Caco-2 (cell line): ENCODE measurements around the gene ZNF148. TPM values are rescaled to one million over a fixed set of nuclear protein-coding genes. Genes with fewer than 3 reads are reported as not detected.

ENCODE experiments used
- BruUV-seq: library from RNA; stranded (reverse); fragments of 400-500 nt; replicated peaks from 2 replicates; lab custom pipeline; 2021; lab: Mats Ljungman, UMichigan
- CTCF ChIA-PET: fragments of 300-600 bp; sonication (Branson Sonifier 250); formaldehyde crosslinking; loops from one replicate; lab custom pipeline; 2022; ENCODE audit warnings: antibody characterized with exemption; lab: Charles Lee
- POLR2A ChIA-PET: fragments of 300-600 bp; sonication (Branson Sonifier 250); formaldehyde crosslinking; loops from one replicate; lab custom pipeline; 2022; ENCODE audit warnings: antibody characterized with exemption; lab: Charles Lee
- DNase-seq, 2 experiments: peaks; one replicate each; pipeline versions ENCODE4 v3.0.0 to v3.0.0-alpha.2; 2020 to 2022
- H3K27me3 ChIP-seq: replicated peaks from 2 replicates; pipeline ENCODE4 v1.6.0; 2011; ENCODE audit warnings: low read length; ENCODE audit not compliant: control insufficient read depth, insufficient read depth
- H3K36me3 ChIP-seq: 2 replicates; pipeline ENCODE4 v1.5.1; 2011; ENCODE audit warnings: low read length; ENCODE audit not compliant: control insufficient read depth, insufficient read depth
- H3K4me1 ChIP-seq: fragments of 250-450 bp; sonication (Bioruptor Pico); 2 replicates; pipeline ENCODE4 v1.5.1; 2020; ENCODE audit warnings: mild to moderate bottlenecking
- H3K4me3 ChIP-seq: 2 replicates; pipeline ENCODE4 v1.5.1; 2011; ENCODE audit warnings: low read depth, mild to moderate bottlenecking, control low read depth, low read length
- H3K9me3 ChIP-seq: fragments of 250-450 bp; sonication (Bioruptor Pico); 2 replicates; pipeline ENCODE4 v1.5.1; 2020; ENCODE audit warnings: mild to moderate bottlenecking, moderate library complexity
- H3K27ac Mint-ChIP-seq: one replicate; pipeline ENCODE4 v1.8.0; 2022; ENCODE audit warnings: mixed read lengths; ENCODE audit not compliant: unreplicated experiment
- H3K27me3 Mint-ChIP-seq: one replicate; pipeline ENCODE4 v1.8.0; 2022; ENCODE audit warnings: mixed read lengths; ENCODE audit not compliant: insufficient read depth, unreplicated experiment
- H3K36me3 Mint-ChIP-seq: one replicate; pipeline ENCODE4 v1.8.0; 2022; ENCODE audit warnings: mild to moderate bottlenecking, mixed read lengths; ENCODE audit not compliant: insufficient read depth, unreplicated experiment
- H3K4me1 Mint-ChIP-seq: one replicate; pipeline ENCODE4 v1.8.0; 2022; ENCODE audit warnings: low read depth, mixed read lengths; ENCODE audit not compliant: unreplicated experiment
- H3K4me3 Mint-ChIP-seq: one replicate; pipeline ENCODE4 v1.8.0; 2022; ENCODE audit warnings: mild to moderate bottlenecking, moderate library complexity, mixed read lengths; ENCODE audit not compliant: unreplicated experiment
- H3K9me3 Mint-ChIP-seq: one replicate; pipeline ENCODE4 v1.8.0; 2022; ENCODE audit warnings: mixed read lengths; ENCODE audit not compliant: unreplicated experiment
- CTCF ChIP-seq, 2 experiments: fragments of 200-600 bp in 1 of 2; IDR thresholded peaks; 1 replicate in 1 of 2; 2 replicates in 1 of 2; pipeline versions ENCODE4 v1.5.1 to v1.8.0; 2011 to 2022; ENCODE audit warnings: antibody characterized with exemption in 1 of 2, control low read depth in 1 of 2, inconsistent platforms in 1 of 2, low read depth in 1 of 2, low read length in 1 of 2, mild to moderate bottlenecking in 1 of 2, moderate library complexity in 1 of 2; ENCODE audit not compliant: insufficient read depth in 1 of 2, severe bottlenecking in 1 of 2, unreplicated experiment in 1 of 2
- intact Hi-C: fragments of 100-400 bp; cut with micrococcal nuclease; formaldehyde crosslinking; loops from one replicate; pipeline ENCODE4 v1.10.0; 2022; ENCODE audit not compliant: unreplicated experiment
- total RNA-seq: library from RNA; stranded (reverse); gene quantifications from 2 replicates; pipeline ENCODE4 v1.2.3, GENCODE V29; 2022

ZNF148 gene
- total RNA-seq, 1 experiment from 2014 or later, result 33.3 TPM

GRCh38 chr3:125325746-125326145 is 49.4 kb downstream of the ZNF148 start:
- H3K4me1 Mint-ChIP-seq, result peaks cover 6% of the 10 kb centered on the region
- POLR2A ChIA-PET, result no interaction called here
- peaks cover 9% of the 10 kb centered on the region for H3K9me3 Mint-ChIP-seq

GRCh38 chr3:125324341-125324740 is 50.8 kb downstream of the ZNF148 start:
- Histone ChIP-seq H3K9me3 (no peaks in the 10 kb centered on the region), H3K36me3 (peaks cover 1% of the 10 kb centered on the region), H3K4me3 (no peak overlapping the region), H3K27me3 (no peaks in the 10 kb centered on the region), H3K4me1 (no peaks in the 10 kb centered on the region)
- no peak overlapping the region for H3K4me3 Mint-ChIP-seq
- no peak overlapping the region for H3K27ac Mint-ChIP-seq
- no peak for DNase-seq
- peaks cover 6% of the 10 kb centered on the region for H3K4me1 Mint-ChIP-seq
- BruUV-seq, result no TSS peak
- peaks cover 9% of the 10 kb centered on the region for H3K9me3 Mint-ChIP-seq
- peaks cover under 1% of the 10 kb centered on the region for H3K36me3 Mint-ChIP-seq
- ChIA-PET POLR2A (interaction anchor here (0.6 kb wide), 1 partner anchor 122 kb away, joined by 3 read pairs; no protein-coding TSS in a partner anchor), CTCF (no interaction called here)
- no peaks in the 10 kb centered on the region for H3K27me3 Mint-ChIP-seq
- intact Hi-C loops, result no loop called here
- no peak for TF ChIP-seq CTCF (IDR thresholded peaks at IDR 0.05; ENCODE audit: insufficient read depth in 1 of 2, low read depth in 1 of 2, low read length in 1 of 2, severe bottlenecking in 1 of 2, unreplicated experiment in 1 of 2)

More at GRCh38 chr3:125325746-125326145, 49.4 kb downstream of the ZNF148 start:
- no TSS peak for BruUV-seq
- no peak overlapping the region for H3K27ac Mint-ChIP-seq
- DNase-seq, result no peak
- intact Hi-C loops, result no loop called here
- CTCF ChIA-PET, result no interaction called here
- no peaks in the 10 kb centered on the region for H3K4me1 ChIP-seq
- no peak overlapping the region for H3K4me3 Mint-ChIP-seq
- H3K36me3 ChIP-seq, result no peaks in the 10 kb centered on the region; the same call in 1 of the 2 replicates
- H3K9me3 ChIP-seq, result no peaks in the 10 kb centered on the region
- peaks cover 4% of the 10 kb centered on the region for H3K36me3 Mint-ChIP-seq
- no peak overlapping the region for H3K4me3 ChIP-seq
- no peaks in the 10 kb centered on the region for H3K27me3 Mint-ChIP-seq
- TF ChIP-seq CTCF (IDR thresholded peaks at IDR 0.05; ENCODE audit: insufficient read depth in 1 of 2, low read depth in 1 of 2, low read length in 1 of 2, severe bottlenecking in 1 of 2, unreplicated experiment in 1 of 2), result no peak
- no peaks in the 10 kb centered on the region for H3K27me3 ChIP-seq

GRCh38 chr3:125322917-125323316 is 52.2 kb downstream of the ZNF148 start:
- no peak for DNase-seq
- ChIA-PET CTCF (no interaction called here), POLR2A (no interaction called here)
- no peaks in the 10 kb centered on the region for H3K36me3 Mint-ChIP-seq
- H3K27me3 ChIP-seq, result no peaks in the 10 kb centered on the region
- peaks cover 1% of the 10 kb centered on the region for H3K36me3 ChIP-seq
- no peaks in the 10 kb centered on the region for H3K9me3 ChIP-seq
- no peaks in the 10 kb centered on the region for H3K4me1 ChIP-seq
- no peaks in the 10 kb centered on the region for H3K27me3 Mint-ChIP-seq
- TF ChIP-seq CTCF (IDR thresholded peaks at IDR 0.05; ENCODE audit: insufficient read depth in 1 of 2, low read depth in 1 of 2, low read length in 1 of 2, severe bottlenecking in 1 of 2, unreplicated experiment in 1 of 2), result no peak
- intact Hi-C loops, result no loop called here
- H3K4me3 Mint-ChIP-seq, result no peak overlapping the region
- peaks cover 6% of the 10 kb centered on the region for H3K4me1 Mint-ChIP-seq
- no TSS peak for BruUV-seq
- H3K27ac Mint-ChIP-seq, result no peak overlapping the region
- H3K4me3 ChIP-seq, result no peak overlapping the region
- peaks cover 9% of the 10 kb centered on the region for H3K9me3 Mint-ChIP-seq
